ENCODE results near the gene YLPM1. TPM values are rescaled to one million over a fixed set of nuclear protein-coding genes. Genes with fewer than 3 reads are reported as not detected.
A peak's percentile ranks its signal among the peaks of the same experiment; 100 is the strongest.
"Not testable (repeated sequence)": the region's sequence is repeated elsewhere in the genome, so short reads cannot be mapped to it uniquely, and the experiment has no call there.

The YLPM1 gene
- total RNA-seq, 1 experiment from 2014 or later: 43.9 TPM

DNA sequence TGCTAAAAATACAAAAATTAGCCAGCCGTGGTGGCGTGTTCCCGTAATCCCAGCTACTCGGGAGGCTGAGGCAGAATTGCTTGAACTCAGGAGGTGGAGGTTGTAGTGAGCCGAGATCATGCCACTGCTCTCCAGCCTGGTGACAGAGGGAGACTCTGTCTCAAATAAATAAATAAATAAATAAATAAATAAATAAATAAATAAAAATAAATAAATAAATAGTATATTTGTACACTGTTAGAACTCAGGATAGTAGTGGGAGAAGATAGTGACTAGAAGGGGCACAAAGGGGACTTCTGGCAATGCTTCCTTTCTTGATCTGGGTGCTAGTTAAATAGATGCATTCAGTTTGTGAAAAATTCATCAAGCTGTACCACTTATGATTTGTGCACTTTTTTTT lies 4.6 kb upstream of the YLPM1 start:
- not testable (repeated sequence) for H3K27me3 ChIP-seq; DNase-seq; H3K27ac ChIP-seq; H3K36me3 ChIP-seq; H3K4me1 ChIP-seq; H3K9me3 ChIP-seq (replicated peaks); H3K4me3 ChIP-seq

DNA sequence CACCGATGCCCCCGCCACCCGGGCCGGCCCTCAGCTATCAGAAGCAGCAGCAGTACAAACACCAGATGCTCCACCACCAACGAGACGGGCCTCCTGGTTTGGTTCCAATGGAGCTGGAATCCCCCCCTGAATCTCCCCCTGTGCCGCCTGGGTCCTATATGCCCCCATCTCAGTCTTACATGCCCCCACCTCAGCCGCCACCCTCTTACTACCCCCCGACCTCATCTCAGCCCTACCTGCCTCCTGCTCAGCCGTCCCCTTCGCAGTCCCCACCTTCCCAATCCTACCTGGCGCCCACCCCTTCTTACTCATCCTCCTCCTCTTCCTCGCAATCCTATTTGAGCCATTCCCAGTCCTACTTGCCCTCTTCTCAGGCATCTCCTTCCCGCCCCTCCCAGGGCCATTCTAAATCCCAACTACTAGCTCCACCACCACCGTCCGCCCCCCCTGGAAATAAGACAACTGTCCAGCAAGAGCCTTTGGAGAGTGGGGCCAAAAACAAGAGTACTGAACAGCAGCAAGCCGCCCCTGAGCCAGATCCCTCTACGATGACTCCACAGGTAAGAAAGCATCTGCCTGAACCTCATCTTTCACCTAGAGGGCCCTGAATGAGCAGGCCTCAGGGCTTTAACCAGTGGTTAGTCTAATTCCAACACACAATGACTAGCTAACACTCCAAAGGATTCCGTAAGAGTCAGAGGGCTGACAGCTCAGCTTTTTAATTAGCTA lies 851 bp downstream of the YLPM1 start:
- Histone ChIP-seq H3K4me1 (0 out of 2 replicates have a peak, but pooled peaks cover 2% of the 10 kb centered on the region), H3K27ac (peak overlapping the region; percentile 94), H3K36me3 (peaks cover 6% of the 10 kb centered on the region; the same call in 1 of the 2 replicates), H3K27me3 (no peaks in the 10 kb centered on the region), H3K4me3 (peak overlapping the region; percentile 97), H3K9me3 (replicated peaks) (no peaks in the 10 kb centered on the region)
- DNase-seq: peak; percentile 23 to 33

DNA sequence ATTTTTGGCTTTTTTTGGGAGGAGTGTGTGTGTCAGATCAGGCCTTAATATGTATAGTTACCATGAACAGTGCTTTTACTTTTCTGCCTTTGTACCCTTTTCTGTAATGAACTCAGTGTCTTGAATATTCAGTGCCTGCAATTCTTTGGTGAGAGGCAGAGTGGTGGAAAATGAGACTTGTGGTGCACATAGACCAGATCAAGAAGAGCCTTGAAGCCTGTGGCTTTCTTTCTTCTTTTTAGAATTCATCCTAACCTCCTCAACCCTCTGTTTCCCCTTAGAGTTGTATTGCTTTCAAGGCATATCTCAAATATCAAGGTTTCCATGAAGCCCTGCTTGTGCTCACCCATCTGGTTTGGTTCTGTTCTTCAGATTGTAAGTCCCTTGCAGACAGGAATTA lies 2.6 kb downstream of the YLPM1 start:
- H3K36me3 ChIP-seq: peaks cover 6% of the 10 kb centered on the region
- 0 out of 2 replicates have a peak, but pooled peaks cover 2% of the 10 kb centered on the region for H3K4me1 ChIP-seq
- H3K9me3 ChIP-seq (replicated peaks): no peaks in the 10 kb centered on the region
- no peak for DNase-seq
- H3K27me3 ChIP-seq: no peaks in the 10 kb centered on the region
- peak overlapping the region; percentile 97 for H3K4me3 ChIP-seq
- H3K27ac ChIP-seq: no peak overlapping the region

DNA sequence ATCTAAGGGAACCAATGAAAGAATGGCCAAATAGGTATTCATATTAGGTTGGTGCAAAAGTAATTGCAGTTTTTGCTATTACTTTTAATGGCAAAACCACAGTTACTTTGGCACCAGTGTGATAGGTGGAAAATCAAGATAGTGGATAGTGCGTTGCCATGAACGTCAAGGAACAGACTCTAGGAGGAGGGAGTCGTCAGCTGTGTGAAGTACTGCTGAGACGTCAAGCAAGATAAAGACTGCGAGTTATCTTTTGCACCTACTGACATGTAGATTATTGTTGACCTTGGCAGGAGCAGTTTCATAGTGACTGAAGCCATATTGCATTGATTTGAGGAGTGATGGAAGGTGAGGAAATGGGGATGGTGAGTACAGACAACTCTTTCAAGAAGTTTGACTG lies 8.3 kb downstream of the YLPM1 start:
- no peak for DNase-seq
- no peaks in the 10 kb centered on the region for H3K27me3 ChIP-seq
- H3K36me3 ChIP-seq: peaks cover 25% of the 10 kb centered on the region
- no peak overlapping the region for H3K4me3 ChIP-seq
- no peak overlapping the region for H3K27ac ChIP-seq
- H3K9me3 ChIP-seq (replicated peaks): no peaks in the 10 kb centered on the region
- no peaks in the 10 kb centered on the region for H3K4me1 ChIP-seq

DNA sequence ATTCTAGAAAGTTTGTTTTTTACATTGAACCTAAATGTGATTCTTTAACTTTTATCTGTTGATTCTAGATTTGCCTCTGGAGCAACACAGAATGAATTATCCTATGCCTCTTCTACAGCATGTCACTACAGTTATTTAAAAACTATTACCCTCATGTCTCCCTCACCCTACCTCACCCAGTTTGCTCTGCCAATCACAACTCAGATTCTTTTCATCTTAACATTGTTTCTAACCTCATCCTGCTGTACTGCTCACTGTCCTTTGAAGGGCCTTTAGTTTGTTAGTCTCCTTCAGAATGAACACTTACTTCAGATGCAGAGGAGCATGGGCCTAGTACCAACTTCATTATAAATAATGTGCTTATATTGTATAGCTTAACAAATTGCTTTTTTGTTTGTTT lies 21.5 kb downstream of the YLPM1 start:
- no peak for DNase-seq
- Histone ChIP-seq H3K4me1 (no peaks in the 10 kb centered on the region), H3K36me3 (peaks cover 75% of the 10 kb centered on the region)

DNA sequence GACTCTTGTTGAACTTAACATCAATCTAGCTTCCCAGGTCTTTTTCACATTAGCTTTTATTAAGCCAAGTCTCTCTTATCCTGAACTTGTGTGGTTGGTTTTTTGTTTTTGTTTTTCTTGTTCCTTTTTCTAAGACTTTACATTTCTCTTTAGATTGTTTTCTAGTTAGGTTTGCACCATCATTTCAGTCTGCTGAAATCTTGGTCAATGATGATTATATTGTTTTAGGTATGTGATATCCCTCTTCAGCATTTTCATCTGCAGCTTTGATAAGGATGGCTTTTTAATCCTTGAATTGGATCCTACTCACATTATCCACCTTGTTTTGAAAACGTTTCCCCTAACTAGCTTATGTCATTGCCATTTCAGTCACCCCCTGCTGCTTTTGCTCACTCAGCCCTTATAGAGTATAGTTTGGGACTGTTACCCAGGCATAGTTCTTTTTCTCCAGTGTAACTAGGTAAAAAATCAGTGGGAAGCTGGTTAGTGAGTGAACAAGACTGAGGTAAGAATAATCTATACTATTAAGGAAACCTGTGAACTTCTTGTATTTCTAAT lies 22.0 kb downstream of the YLPM1 start:
- no peak overlapping the region for H3K27ac ChIP-seq
- H3K36me3 ChIP-seq: peaks cover 75% of the 10 kb centered on the region
- H3K4me1 ChIP-seq: no peaks in the 10 kb centered on the region

More for the DNA sequence above, 21.5 kb downstream of the YLPM1 start:
- Histone ChIP-seq H3K4me3 (no peak overlapping the region), H3K27ac (no peak overlapping the region), H3K27me3 (no peaks in the 10 kb centered on the region), H3K9me3 (replicated peaks) (no peaks in the 10 kb centered on the region)

DNA sequence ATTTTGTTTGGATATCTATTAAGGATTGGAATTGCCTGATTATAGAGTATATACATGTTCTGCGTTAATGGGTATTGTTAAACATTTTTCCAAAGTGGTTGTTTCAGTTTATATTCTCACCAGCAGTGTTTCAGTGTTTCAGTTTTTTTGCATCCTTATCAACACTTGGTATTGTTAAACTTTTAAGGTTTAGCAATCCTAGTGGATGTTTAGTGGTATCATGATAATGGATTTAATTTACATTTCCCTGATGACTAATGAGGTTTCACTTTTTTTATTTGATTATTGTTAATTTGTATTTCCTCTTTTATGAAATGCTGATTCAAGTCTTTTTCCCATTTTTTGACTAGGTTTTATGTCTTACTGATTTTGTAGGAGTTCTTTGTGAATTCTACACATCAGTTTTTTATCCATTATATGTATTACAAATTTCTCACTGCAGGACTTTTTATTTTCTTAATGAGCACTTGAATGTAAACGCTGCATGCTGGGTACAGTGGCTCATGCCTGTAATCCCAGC lies 23.7 kb downstream of the YLPM1 start:
- Histone ChIP-seq H3K9me3 (replicated peaks) (no peaks in the 10 kb centered on the region), H3K27me3 (no peaks in the 10 kb centered on the region), H3K27ac (no peak overlapping the region), H3K4me3 (no peak overlapping the region), H3K4me1 (no peaks in the 10 kb centered on the region), H3K36me3 (peaks cover 61% of the 10 kb centered on the region)
- DNase-seq: no peak

More for the DNA sequence above, 22.0 kb downstream of the YLPM1 start:
- no peaks in the 10 kb centered on the region for H3K27me3 ChIP-seq
- no peak for DNase-seq
- no peak overlapping the region for H3K4me3 ChIP-seq
- no peaks in the 10 kb centered on the region for H3K9me3 ChIP-seq (replicated peaks)

DNA sequence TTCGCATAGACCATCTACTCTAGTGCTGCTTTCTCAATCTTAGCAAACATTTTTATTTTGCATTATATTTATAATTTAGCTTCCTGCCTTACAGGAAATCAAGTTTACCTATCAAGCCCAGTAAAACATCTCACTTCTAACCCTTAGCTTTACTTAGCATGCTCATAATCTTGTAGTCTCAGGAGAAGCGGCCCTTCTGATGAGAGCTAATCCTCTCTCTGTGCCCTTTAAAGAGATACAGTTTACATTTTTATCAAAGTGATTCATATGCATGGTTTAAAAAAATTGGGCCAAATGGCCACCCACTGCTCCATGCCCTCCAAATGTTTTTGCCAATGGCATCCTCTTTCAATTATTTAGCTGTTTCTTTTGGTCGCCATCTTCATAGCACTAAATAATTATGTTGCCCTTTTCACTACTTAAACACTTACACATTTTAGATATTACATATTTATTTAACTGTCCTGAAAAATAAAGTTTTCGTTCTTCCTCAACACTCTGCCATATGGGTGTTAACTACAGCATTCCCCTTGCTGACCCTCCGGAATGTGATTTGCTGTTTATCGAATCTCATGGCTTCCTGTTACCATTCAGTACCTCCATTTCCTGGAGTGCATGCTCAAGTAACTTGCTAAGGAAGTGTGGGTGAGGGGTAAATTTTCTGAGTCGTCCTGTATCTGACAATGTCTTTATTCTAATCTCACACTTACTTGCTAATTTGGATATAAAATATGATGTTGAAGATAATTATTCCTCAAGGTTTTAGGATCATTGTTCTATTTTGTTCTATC lies 29.3 kb downstream of the YLPM1 start:
- H3K27me3 ChIP-seq: no peaks in the 10 kb centered on the region
- peaks cover 46% of the 10 kb centered on the region for H3K36me3 ChIP-seq
- H3K27ac ChIP-seq: no peak overlapping the region
- H3K4me1 ChIP-seq: no peaks in the 10 kb centered on the region
- no peaks in the 10 kb centered on the region for H3K9me3 ChIP-seq (replicated peaks)
- no peak overlapping the region for H3K4me3 ChIP-seq
- DNase-seq: no peak

DNA sequence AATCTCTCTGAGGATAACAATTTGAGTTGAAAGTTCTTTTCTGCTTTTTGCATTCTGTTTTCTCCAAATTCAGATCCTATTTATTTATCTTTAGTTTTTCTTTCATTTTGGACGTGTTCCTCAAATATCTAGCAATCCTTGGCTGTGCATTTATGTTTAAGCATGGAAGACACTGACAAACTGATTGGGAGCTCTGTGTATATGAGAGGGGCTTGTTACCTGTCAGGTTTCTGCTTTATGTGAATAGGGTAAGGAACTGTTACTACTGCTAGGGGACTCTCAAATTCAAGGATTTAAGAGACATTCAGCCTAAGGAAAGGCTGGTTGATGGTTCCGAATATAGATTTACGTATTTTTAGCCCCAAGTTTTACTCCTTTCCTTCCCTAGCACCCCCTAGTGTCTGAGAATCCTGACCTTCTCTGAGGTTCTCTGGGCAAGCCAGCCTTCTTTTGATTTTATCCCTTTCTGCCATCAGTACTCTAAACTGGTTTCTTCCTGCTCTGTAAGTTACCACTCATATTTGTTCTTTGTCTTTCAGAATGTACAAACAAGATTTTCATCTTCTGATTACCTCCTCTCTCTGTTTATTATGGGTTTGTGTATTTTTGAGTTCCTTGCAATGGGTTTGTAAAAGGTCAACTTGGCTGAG lies 30.5 kb downstream of the YLPM1 start:
- Histone ChIP-seq H3K36me3 (peaks cover 48% of the 10 kb centered on the region), H3K9me3 (replicated peaks) (no peaks in the 10 kb centered on the region), H3K4me1 (no peaks in the 10 kb centered on the region), H3K27me3 (no peaks in the 10 kb centered on the region), H3K4me3 (no peak overlapping the region), H3K27ac (no peak overlapping the region)
- DNase-seq: peak in 1 of 2 experiments; percentile 10

DNA sequence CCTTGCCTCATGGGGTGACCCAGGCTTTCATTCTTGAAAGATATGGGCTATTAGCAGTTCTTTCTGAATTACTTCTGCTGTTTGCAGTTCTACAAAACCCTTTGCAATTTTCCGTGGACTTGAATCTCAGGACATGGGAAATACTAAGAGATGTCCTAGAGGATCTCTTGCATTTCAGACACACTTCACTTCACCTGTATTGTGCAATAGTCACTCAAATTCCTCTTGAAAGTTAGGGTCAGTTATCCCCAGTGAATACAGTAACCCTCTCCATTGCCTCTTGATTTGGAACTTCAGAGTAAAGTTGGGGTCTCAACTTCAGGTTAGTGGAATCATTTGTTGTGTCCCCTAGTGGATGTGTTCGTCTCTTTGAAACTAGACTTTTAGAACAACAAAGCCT lies 31.8 kb downstream of the YLPM1 start:
- H3K36me3 ChIP-seq: peaks cover 45% of the 10 kb centered on the region
- H3K9me3 ChIP-seq (replicated peaks): no peaks in the 10 kb centered on the region
- H3K4me3 ChIP-seq: no peak overlapping the region
- no peak overlapping the region for H3K27ac ChIP-seq
- H3K4me1 ChIP-seq: no peaks in the 10 kb centered on the region
- no peaks in the 10 kb centered on the region for H3K27me3 ChIP-seq
- DNase-seq: no peak

DNA sequence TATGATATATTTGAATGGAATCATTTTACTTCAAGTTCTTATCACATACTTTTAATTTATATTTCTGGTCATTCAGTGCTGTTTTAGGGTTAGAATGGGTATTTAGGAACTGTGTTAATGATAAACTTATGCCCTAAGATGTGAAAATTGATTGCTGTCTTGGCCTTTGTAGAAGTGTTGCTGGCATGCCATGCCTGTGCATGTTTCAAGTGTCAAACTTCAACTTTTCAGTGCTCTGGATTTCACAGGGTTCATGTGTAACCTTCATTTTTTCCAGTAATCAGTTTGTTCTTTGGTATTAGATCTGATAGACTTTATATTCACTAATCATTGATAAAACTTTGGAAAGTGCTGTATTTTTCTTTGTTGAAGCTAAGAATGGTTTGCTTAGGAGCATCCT lies 36.6 kb downstream of the YLPM1 start:
- Histone ChIP-seq H3K36me3 (peaks cover 59% of the 10 kb centered on the region), H3K4me3 (no peak overlapping the region), H3K9me3 (replicated peaks) (no peaks in the 10 kb centered on the region), H3K4me1 (no peaks in the 10 kb centered on the region), H3K27me3 (no peaks in the 10 kb centered on the region), H3K27ac (no peak overlapping the region)
- no peak for DNase-seq

DNA sequence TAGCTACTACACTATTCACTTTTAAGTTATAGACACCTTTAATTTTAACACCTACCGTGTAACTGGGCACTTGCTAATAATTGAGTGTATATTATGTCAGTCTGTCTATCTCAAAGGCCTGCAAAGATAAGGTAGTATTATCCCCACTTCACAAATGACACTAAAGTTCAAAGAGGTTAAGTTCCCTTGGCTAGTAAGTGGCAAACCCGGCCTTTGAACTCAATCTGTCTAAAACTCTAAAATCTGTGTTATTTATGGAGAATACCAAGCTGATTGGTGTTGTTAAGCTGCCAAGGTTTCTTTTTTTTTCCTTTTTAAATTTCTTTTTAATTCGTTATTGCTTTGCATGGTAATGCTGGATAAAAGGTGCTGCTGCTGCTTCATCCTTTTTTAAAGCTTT lies 37.7 kb downstream of the YLPM1 start:
- H3K36me3 ChIP-seq: peaks cover 52% of the 10 kb centered on the region
- no peaks in the 10 kb centered on the region for H3K4me1 ChIP-seq
- H3K9me3 ChIP-seq (replicated peaks): no peaks in the 10 kb centered on the region
- no peak overlapping the region for H3K4me3 ChIP-seq
- H3K27me3 ChIP-seq: no peaks in the 10 kb centered on the region
- no peak for DNase-seq
- no peak overlapping the region for H3K27ac ChIP-seq

DNA sequence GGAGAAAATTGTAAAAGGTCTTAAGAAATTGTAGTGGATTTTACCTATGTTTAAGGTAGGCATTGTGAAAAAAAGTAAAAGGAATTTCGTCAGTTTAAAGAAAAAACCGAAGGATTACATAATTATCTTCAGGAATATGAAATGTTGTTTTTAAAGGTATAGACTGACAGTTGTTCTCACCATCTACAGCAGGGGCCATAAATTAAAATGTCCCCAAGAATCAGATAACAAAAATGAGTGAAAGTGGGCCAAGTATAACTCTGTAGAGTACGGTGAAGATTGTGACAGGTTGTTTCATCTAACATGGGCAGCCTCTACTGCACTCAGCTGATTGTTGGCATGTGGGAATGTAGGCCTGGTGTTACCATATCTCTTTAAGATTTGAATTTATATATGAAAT lies 38.3 kb downstream of the YLPM1 start:
- Histone ChIP-seq H3K9me3 (replicated peaks) (no peaks in the 10 kb centered on the region), H3K27ac (no peak overlapping the region), H3K27me3 (no peaks in the 10 kb centered on the region), H3K36me3 (peaks cover 49% of the 10 kb centered on the region), H3K4me1 (no peaks in the 10 kb centered on the region), H3K4me3 (no peak overlapping the region)
- DNase-seq: no peak

DNA sequence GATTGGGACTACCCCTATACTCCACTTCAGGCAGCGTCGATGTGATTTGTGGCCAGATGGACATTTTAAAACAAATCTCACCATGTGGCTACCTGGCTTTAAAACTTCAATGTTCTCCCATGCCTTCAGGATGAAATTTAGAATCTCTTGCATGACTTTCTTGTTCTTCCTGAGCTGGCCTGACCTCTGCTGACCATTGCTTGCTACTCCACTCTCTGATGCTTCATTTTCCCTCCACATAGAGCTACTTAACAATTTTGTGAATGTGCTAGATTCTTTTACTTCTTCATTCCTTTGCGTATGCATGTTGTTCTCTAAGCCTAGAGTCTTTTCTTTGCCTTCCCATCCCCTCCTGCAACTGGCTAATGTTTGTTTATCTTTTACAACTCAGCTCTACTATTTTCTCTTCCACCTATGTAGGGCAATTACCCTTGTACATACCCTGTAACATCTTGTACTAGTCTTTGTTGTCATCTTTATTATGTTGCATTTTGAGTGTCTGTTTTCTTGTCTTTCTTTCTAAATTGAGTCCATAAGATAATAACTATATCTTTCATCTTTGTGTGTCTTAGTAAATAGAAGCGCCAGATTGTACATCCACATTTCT lies 41.2 kb downstream of the YLPM1 start:
- no peak overlapping the region for H3K4me3 ChIP-seq
- no peaks in the 10 kb centered on the region for H3K27me3 ChIP-seq
- no peaks in the 10 kb centered on the region for H3K9me3 ChIP-seq (replicated peaks)
- peaks cover 39% of the 10 kb centered on the region for H3K36me3 ChIP-seq
- peak; percentile 37 to 55 for DNase-seq
- no peak overlapping the region for H3K27ac ChIP-seq
- no peaks in the 10 kb centered on the region for H3K4me1 ChIP-seq
